NCI-H2029 (cell line): ENCODE measurements around the gene PPP1R12C.
"Not testable (repeated sequence)": the region's sequence is repeated elsewhere in the genome, so short reads cannot be mapped to it uniquely, and the experiment has no call there.

Experiments
- DNase-seq: peaks from one replicate; lab custom pipeline; 2025; lab: John Stamatoyannopoulos, UW

The PPP1R12C gene

DNA sequence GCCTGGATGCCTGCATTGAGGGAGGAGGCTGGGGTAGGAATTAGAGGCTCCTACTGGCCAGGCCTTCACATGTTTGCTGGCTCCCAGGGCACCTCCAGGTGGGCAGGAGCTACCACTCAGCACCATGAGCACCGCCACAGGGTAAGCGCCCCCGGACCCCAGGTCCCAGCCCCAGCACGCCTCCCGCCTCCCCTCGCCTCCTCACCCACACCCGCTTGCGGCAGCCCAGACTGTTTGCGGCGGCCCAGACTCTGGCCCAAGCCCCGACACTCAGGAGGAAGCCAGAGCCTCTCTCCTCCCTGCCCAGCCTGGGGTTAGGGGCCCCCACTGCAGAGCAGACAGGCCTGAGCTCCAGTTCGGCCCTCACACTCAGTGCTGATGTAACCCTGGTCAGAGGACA lies 41.1 kb downstream of the PPP1R12C start:
- no peak for DNase-seq

DNA sequence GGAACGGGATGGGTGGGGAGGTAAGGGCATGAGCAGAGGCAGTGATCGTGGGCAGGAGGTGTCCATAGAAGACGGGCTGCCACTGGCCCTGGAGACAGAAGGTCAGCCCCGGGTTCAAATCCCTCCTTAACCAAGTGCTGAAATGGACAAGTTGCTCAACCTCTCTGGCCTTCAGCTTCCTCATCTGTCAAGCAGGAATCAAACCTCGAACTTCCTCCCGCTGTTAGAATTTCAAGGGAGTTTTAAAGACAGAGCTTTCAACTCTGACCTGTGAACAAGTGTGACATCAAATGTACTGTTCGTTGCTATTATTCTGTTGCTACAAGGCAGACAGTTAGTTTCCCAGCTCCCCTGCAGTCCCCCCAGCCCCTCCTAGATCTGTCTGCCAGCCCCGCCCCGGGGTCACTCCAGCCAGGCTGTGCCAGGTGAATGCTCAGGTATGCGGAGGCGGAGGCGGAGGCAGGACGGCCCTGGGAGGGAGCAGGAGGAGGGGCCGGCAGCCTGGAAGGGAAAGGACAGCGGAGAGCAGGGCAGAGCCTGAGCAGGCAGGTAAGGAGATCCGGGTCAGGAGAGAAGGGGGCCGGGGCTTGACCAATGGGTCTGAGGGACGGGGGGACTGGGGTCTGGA lies 42.0 kb downstream of the PPP1R12C start, which contains the start of gene EPS8L1:
Gene EPS8L1 (plus strand): TSS at position 499 of the 628 bp plus-strand sequence. CDS start 576 bp downstream, outside the sequence.
- no peak for DNase-seq

GRCh38 chr19:55071913-55072312 lies 45.5 kb downstream of the PPP1R12C start:
- no peak for DNase-seq

DNA sequence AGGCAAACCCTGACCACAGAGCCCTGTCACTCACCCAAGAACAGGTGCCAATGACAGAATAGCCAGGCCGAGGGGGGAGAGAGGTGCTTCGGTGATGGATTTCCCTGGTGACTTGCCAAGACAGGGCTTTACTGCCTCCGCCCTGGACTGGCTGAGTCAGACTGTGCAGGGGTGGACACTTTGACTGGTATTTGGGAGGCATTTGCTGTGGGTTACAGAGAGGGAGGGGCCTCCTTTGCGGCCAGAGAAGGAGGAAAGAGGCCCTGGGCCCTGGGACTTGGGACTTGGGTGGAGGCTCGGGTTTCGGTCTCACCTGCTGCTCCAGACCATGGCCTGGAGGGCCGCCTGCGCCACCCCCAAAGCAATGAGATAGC lies 46.3 kb downstream of the PPP1R12C start:
- DNase-seq = no peak

GRCh38 chr19:55070466-55071128 lies 46.8 kb downstream of the PPP1R12C start:
- DNase-seq = no peak

DNA sequence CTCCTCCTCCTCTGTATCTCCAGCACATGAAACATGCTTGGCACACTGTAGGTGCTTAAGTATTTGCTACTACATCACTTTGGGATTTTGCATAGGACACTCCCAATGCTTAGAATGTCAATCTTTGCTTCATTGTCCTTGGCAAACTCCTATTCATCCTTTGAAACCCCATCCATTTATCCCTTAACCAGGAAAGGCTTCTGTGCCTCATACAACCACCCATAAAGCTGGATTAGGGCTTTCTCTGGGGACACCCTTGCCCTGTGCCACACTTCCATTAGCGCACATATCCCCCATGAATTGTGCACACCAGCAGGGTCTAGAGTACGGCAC lies 47.6 kb downstream of the PPP1R12C start:
- no peak for DNase-seq

GRCh38 chr19:55068950-55069864 lies 48.2 kb downstream of the PPP1R12C start:
- DNase-seq = peak; percentile 39

DNA sequence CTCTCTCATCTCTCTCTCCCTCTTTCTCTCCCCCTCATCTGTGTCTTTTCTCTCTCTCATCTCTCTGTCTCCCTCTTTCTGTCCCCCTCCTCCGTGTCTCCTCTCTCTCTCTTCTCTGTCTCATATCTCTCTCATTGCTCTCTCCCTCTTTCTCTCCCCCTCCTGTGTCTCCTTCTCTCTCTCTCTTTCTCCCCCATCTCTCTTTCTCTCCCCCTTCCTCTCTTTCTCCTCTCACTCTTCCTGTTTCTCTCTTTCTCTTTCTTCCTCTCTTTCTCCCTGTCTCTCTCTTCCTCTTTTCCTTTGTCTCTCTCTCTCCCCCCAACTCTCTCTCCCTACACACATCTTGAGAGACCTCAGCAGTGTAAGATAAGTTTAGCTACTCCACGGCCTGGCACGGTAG lies 49.6 kb downstream of the PPP1R12C start:
- no peak for DNase-seq

DNA sequence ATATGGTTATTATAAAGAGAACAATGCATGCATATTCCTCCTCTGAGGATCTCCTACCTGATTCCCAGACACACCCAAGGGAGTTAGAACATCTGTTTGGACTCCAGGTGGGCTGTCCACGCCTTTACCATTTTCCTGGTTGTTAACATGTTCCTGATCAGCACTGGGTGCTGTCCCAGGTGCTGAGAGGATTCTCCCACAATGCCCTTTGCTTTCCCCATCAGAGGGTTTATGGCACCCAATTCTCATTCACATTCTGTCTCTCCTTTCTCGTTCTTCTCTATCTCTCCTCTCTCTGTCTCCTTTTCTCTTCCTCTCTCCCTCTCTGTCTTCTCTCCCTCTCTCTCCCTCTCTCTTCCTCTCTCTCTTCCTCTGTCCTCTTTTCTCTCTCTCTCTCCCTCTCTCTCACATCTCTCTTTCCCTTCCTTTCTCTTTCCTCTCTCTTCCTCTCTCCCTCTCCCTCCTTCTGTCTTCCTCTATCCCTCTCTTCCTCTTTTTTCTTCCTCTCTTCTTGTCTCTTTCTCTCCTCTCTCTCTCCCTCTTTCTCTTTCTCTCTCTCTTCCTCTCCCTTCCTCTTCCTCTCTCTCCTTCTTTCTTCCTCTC lies 51.2 kb downstream of the PPP1R12C start:
- no peak for DNase-seq

DNA sequence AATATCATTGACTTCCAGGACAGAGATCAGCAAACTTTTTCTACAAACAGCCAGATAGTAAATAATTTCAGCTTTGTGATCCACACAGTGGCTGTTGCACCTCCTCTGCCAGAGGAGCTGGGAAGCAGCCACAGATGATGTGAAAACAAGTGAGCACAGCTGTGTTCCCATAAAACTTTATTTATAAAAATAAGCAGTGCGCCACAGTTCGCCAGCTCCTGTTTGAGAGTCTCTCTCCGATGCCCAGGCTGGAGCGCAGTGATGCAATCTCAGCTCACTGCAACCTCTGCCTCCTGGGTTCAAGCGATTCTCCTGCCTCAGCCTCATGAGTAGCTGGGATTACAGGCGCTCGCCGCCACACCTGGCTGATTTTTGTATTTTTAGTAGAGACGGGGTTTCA lies 51.9 kb downstream of the PPP1R12C start:
- DNase-seq = not testable (repeated sequence)

- no peak for DNase-seq
These were observed 54.0 kb downstream of the PPP1R12C start for GRCh38 chr19:55063492-55063843.

- DNase-seq = peak; percentile 96
These were observed 54.5 kb downstream of the PPP1R12C start, which contains the start of gene RDH13 for GRCh38 chr19:55062735-55063491. TSS of gene RDH13 (minus strand) at chr19:55063148. CDS start at chr19:55063032, 116 bp downstream.

GRCh38 chr19:55060287-55060686 lies 57.1 kb downstream of the PPP1R12C start:
- DNase-seq = not testable (repeated sequence)

DNA sequence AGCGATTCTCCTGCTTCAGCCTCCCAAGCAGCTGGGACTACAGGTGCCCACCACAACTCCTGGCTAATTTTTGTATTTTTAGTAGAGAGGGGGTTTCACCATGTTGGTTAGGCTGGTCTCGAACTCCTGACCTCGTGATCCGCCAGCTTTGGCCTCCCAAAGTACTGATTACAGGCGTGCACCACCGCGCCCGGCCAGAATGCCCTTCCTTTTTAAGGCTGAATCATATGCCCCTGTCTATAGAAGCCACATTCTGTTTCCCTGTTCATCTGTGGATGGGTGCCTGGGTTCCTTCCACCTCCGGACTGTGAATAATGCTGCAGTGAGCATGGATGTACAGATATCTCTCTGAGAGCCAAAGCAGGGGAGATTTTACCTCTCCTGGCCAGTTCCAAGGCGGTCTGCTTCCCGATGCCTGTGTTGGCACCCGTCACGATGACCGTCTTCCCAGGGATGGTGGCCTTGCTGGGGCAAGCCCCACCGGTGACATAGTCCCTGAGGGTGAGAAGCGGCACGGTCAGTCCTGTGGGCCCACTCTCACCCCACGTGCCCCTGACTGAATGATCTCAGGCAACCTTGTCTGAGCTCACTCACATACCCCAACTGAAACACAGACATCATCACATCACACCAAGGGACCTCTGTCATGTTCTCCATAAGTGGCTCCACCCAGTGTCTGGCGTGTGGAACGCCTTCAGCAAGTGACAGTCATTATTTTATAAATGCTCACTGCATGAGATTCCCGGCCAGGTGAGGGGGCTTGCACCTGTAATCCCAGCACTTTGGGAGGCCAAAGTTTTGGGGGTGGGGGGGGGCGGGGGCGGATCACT lies 58.4 kb downstream of the PPP1R12C start:
- DNase-seq = no peak

GRCh38 chr19:55056827-55057226 lies 60.6 kb downstream of the PPP1R12C start:
- no peak for DNase-seq

- no peak for DNase-seq
These were observed 63.7 kb downstream of the PPP1R12C start for GRCh38 chr19:55053735-55054134.

GRCh38 chr19:55050749-55051532 lies 66.5 kb downstream of the PPP1R12C start:
- no peak for DNase-seq

DNA sequence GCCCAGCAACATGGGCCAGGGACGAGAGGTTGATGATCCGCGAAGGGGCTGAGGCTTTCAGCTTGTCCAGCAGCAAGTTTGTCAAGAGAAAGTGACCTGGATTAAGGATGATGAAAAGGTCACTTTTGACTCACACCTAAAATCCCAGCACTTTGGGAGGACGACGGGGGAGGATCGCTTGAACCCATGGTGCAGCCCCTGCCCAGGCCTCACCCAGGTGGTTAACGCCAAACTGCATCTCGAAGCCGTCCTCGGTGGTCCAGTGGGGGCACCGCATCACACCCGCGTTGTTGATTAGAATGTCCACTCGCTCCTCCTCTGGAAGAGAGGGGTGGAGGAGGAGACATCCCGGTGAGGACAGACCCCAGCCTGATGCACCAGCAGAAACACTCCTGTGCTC lies 69.0 kb downstream of the PPP1R12C start:
- DNase-seq = no peak

DNA sequence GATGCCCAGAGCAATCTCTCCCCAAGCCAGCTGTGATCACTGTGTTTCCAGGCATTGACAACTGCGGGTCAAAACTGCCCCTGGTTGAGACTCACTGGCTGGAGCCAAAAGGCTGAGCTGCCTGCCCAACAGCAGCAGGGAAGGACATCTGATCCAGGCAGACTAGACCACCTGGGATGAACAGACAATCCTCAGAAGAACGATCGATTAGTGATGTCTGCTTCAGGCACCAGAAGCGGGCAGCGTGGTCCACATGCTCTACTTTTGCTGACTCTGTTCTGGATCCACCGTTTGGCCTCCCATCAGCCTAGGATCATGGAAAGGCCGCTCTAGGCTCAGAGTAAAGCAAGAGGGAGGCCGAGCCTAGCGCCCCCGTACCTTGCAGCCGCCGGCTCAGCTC lies 69.5 kb downstream of the PPP1R12C start:
- no peak for DNase-seq
